Uterus (tissue), 2 donors: ENCODE measurements around the gene EDN3.

Experiments
- POLR2A ChIP-seq, 2 donors: fragments of 450-650 bp; IDR thresholded peaks; one replicate each; pipeline ENCODE4 v1.6.1; 2016; ENCODE audit warnings: antibody characterized with exemption in 2 of 2, mild to moderate bottlenecking in 1 of 2, moderate library complexity in 1 of 2
- TF ChIP-seq, protein P1 (sequence below), 4 experiments: fragments of 200-600 bp in 2 of 4; fragments of 450-650 bp in 2 of 4; sonication (generic) in 2 of 4; IDR thresholded peaks; one replicate each; pipeline ENCODE4 v1.5.1; 2016 to 2019; ENCODE audit warnings: antibody characterized with exemption in 4 of 4, mild to moderate bottlenecking in 2 of 4, moderate library complexity in 1 of 4

GRCh38 chr20:59258221-59258621, 42.2 kb upstream of the EDN3 start:
- TF ChIP-seq, protein P1, sequence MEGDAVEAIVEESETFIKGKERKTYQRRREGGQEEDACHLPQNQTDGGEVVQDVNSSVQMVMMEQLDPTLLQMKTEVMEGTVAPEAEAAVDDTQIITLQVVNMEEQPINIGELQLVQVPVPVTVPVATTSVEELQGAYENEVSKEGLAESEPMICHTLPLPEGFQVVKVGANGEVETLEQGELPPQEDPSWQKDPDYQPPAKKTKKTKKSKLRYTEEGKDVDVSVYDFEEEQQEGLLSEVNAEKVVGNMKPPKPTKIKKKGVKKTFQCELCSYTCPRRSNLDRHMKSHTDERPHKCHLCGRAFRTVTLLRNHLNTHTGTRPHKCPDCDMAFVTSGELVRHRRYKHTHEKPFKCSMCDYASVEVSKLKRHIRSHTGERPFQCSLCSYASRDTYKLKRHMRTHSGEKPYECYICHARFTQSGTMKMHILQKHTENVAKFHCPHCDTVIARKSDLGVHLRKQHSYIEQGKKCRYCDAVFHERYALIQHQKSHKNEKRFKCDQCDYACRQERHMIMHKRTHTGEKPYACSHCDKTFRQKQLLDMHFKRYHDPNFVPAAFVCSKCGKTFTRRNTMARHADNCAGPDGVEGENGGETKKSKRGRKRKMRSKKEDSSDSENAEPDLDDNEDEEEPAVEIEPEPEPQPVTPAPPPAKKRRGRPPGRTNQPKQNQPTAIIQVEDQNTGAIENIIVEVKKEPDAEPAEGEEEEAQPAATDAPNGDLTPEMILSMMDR (IDR thresholded peaks at IDR 0.05), result no peak
- no peak for TF ChIP-seq POLR2A (IDR thresholded peaks at IDR 0.05)
